HG02571 (cell line): ENCODE measurements around the gene PUM1.
"Not testable (repeated sequence)": the region's sequence is repeated elsewhere in the genome, so short reads cannot be mapped to it uniquely, and the experiment has no call there.

Experiments
- ATAC-seq: cut with Tn5 transposase; IDR thresholded peaks from one replicate; pipeline ENCODE4 v1.9.1; 2021; ENCODE audit warnings: mild to moderate bottlenecking, moderate library complexity; ENCODE audit not compliant: unreplicated experiment

PUM1 gene

GRCh38 chr1:30968220-30968971, 97.1 kb downstream of the PUM1 start:
- no peak for ATAC-seq

- no peak for ATAC-seq
Observed at GRCh38 chr1:30966690-30967369, 98.7 kb downstream of the PUM1 start.

GRCh38 chr1:30965924-30966599, 99.5 kb downstream of the PUM1 start:
- ATAC-seq, result no peak

- no peak for ATAC-seq
Observed at GRCh38 chr1:30964706-30965105, 100.8 kb downstream of the PUM1 start.

GRCh38 chr1:30962609-30963508, 102.7 kb downstream of the PUM1 start:
- ATAC-seq, result no peak

- ATAC-seq, result no peak
Observed at GRCh38 chr1:30957560-30958222, 107.8 kb downstream of the PUM1 start.

- no peak for ATAC-seq
Observed at GRCh38 chr1:30955448-30956015, 110.0 kb downstream of the PUM1 start.

GRCh38 chr1:30953685-30954084, 111.8 kb downstream of the PUM1 start:
- ATAC-seq, result no peak

- no peak for ATAC-seq
Observed at GRCh38 chr1:30952098-30952497, 113.4 kb downstream of the PUM1 start.

GRCh38 chr1:30950700-30951099, 114.8 kb downstream of the PUM1 start:
- ATAC-seq, result no peak

GRCh38 chr1:30950053-30950452, 115.5 kb downstream of the PUM1 start:
- no peak for ATAC-seq

- not testable (repeated sequence) for ATAC-seq
Observed at GRCh38 chr1:30949487-30949838, 116.1 kb downstream of the PUM1 start.

- ATAC-seq, result not testable (repeated sequence)
Observed at GRCh38 chr1:30948813-30949486, 116.6 kb downstream of the PUM1 start.

GRCh38 chr1:30948278-30948677, 117.2 kb downstream of the PUM1 start:
- ATAC-seq, result no peak

- ATAC-seq, result no peak
Observed at GRCh38 chr1:30947212-30947611, 118.3 kb downstream of the PUM1 start.

GRCh38 chr1:30942326-30942963, 123.1 kb downstream of the PUM1 start:
- no peak for ATAC-seq

- no peak for ATAC-seq
Observed at GRCh38 chr1:30940541-30940940, 125.0 kb downstream of the PUM1 start.

- ATAC-seq, result no peak
Observed at GRCh38 chr1:30936541-30937171, 128.9 kb downstream of the PUM1 start.

- ATAC-seq, result not testable (repeated sequence)
Observed at GRCh38 chr1:30935758-30936157, 129.8 kb downstream of the PUM1 start.
